ENCODE data around the gene PDCD5. TPM values are rescaled to one million over a fixed set of nuclear protein-coding genes. Genes with fewer than 3 reads are reported as not detected.

Gene PDCD5
- total RNA-seq, 1 experiment from 2014 or later: 246 TPM

- H3K27me3 ChIP-seq (ENCODE audit: control insufficient read depth, insufficient read depth, low read length): no peaks in the 10 kb centered on the region
- H3K27ac ChIP-seq (ENCODE audit: low read length): no peak overlapping the region
- in situ Hi-C loops (cut with HindIII; ENCODE audit: low pct_unique_long_range_greater_than_20kb, low sequenced_read_pairs) (no loop called here), intact Hi-C loops (cut with micrococcal nuclease; ENCODE audit: unreplicated experiment) (no loop called here)
- no peak for ATAC-seq
- no peak for DNase-seq (ENCODE audit: low read depth, low spot score)
- H3K4me1 ChIP-seq (ENCODE audit: control insufficient read depth, insufficient read depth, low read length): no peaks in the 10 kb centered on the region
- TF ChIP-seq CTCF (IDR thresholded peaks at IDR 0.05): no peak
- no peak for TF ChIP-seq POLR2AphosphoS5 (IDR thresholded peaks at IDR 0.05; ENCODE audit: low read depth, low read length)
- no peak for TF ChIP-seq TCF7L2 (IDR thresholded peaks at IDR 0.05; ENCODE audit: low read depth, low read length)
- TF ChIP-seq REST (IDR thresholded peaks at IDR 0.05; ENCODE audit: insufficient read depth in 1 of 2, low read depth in 2 of 2, low read length in 1 of 2): no peak
- no peak for TF ChIP-seq SIN3A (IDR thresholded peaks at IDR 0.05; ENCODE audit: borderline replicate concordance, insufficient read depth, low read depth, low read length)
- BruUV-seq (replicated peaks): no TSS peak
- CTCF ChIA-PET: interaction anchor here (0.6 kb wide), 1 partner anchor 169 kb away, joined by 12 read pairs; no protein-coding TSS in a partner anchor
- POLR2A ChIA-PET: no interaction called here
- H3K4me3 ChIP-seq (ENCODE audit: low read depth in 2 of 2, low read length in 2 of 2): no peak overlapping the region
- no peaks in the 10 kb centered on the region for H3K9me3 ChIP-seq (ENCODE audit: control insufficient read depth, insufficient read depth, low read depth, low read length)
- no peaks in the 10 kb centered on the region for H3K36me3 ChIP-seq (ENCODE audit: control insufficient read depth, insufficient read depth, low read length)
Observed at GRCh38 chr19:32542477-32543108, 38.4 kb upstream of the PDCD5 start.

- POLR2A ChIA-PET: no interaction called here
- no peaks in the 10 kb centered on the region for H3K9me3 ChIP-seq (ENCODE audit: control insufficient read depth, insufficient read depth, low read depth, low read length)
- no peak for DNase-seq (ENCODE audit: low read depth, low spot score)
- ATAC-seq: peak; percentile 85
- in situ Hi-C loops (cut with HindIII; ENCODE audit: low pct_unique_long_range_greater_than_20kb, low sequenced_read_pairs): no loop called here
- no peaks in the 10 kb centered on the region for H3K36me3 ChIP-seq (ENCODE audit: control insufficient read depth, insufficient read depth, low read length)
- H3K27me3 ChIP-seq (ENCODE audit: control insufficient read depth, insufficient read depth, low read length): no peaks in the 10 kb centered on the region
- no peaks in the 10 kb centered on the region for H3K4me1 ChIP-seq (ENCODE audit: control insufficient read depth, insufficient read depth, low read length)
- intact Hi-C loops (cut with micrococcal nuclease; ENCODE audit: unreplicated experiment): no loop called here
- TF ChIP-seq CTCF (IDR thresholded peaks at IDR 0.05) (no peak), POLR2AphosphoS5 (IDR thresholded peaks at IDR 0.05; ENCODE audit: low read depth, low read length) (no peak), REST (IDR thresholded peaks at IDR 0.05; ENCODE audit: insufficient read depth in 1 of 2, low read depth in 2 of 2, low read length in 1 of 2) (no peak), SIN3A (IDR thresholded peaks at IDR 0.05; ENCODE audit: borderline replicate concordance, insufficient read depth, low read depth, low read length) (no peak), TCF7L2 (IDR thresholded peaks at IDR 0.05; ENCODE audit: low read depth, low read length) (no peak)
- H3K27ac ChIP-seq (ENCODE audit: low read length): no peak overlapping the region
- no peak overlapping the region for H3K4me3 ChIP-seq (ENCODE audit: low read depth in 2 of 2, low read length in 2 of 2)
- BruUV-seq (replicated peaks): no TSS peak
- CTCF ChIA-PET: interaction anchor here (0.6 kb wide), 1 partner anchor 169 kb away, joined by 12 read pairs; no protein-coding TSS in a partner anchor
Observed at GRCh38 chr19:32543115-32543900, 37.7 kb upstream of the PDCD5 start.
